GM21786 (cell line): Measurements from ENCODE around the gene KRT8.
"Not testable (repeated sequence)": the region's sequence is repeated elsewhere in the genome, so short reads cannot be mapped to it uniquely, and the experiment has no call there.

Experiments used
- ATAC-seq: cut with Tn5 transposase; IDR thresholded peaks from one replicate; pipeline ENCODE4 v1.9.1; 2021; ENCODE audit not compliant: unreplicated experiment

KRT8 gene

DNA sequence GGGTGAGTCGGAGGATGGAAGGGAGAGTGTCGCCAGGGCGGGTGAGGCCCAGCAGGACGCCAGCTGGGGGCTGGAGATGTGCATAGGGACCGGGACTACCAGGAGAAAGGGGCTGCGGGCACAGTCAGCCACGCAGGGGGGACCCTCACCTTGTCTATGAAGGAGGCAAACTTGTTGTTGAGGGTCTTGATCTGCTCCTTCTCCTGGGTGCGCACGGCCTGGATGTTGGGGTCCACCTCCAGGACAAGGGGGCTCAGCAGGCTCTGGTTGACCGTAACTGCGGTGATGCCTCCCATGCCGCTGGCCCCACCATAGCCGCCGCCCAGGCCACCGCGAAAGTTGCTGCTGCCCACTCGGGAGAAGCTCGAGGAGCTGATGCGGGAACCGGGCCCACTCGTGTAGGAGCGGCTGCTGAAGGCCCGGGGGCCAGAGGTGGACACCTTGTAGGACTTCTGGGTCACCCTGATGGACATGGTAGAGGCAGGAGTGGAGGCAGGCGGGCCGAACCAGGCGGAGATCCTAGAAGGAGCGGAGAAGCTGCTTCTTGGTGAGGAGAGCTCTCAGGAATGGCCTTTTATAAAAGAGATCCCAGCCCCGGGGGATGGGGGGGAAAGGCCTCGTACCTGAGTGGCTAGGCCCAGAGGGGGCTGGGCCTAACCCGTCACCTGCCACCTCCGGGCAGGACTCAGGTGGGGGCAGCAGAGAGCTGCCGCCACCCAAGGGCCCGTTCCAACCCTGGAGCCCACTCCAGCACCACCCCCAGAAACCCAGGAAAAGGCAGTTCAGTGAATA, at the start of gene KRT8:
Gene KRT8 (minus strand): TSS at position 568 of the 792 bp plus-strand sequence. CDS start 95 bp downstream, at position 473.
- ATAC-seq = not testable (repeated sequence)

GRCh38 chr12:52953181-52953841, 48.4 kb upstream of the KRT8 start:
- no peak for ATAC-seq

DNA sequence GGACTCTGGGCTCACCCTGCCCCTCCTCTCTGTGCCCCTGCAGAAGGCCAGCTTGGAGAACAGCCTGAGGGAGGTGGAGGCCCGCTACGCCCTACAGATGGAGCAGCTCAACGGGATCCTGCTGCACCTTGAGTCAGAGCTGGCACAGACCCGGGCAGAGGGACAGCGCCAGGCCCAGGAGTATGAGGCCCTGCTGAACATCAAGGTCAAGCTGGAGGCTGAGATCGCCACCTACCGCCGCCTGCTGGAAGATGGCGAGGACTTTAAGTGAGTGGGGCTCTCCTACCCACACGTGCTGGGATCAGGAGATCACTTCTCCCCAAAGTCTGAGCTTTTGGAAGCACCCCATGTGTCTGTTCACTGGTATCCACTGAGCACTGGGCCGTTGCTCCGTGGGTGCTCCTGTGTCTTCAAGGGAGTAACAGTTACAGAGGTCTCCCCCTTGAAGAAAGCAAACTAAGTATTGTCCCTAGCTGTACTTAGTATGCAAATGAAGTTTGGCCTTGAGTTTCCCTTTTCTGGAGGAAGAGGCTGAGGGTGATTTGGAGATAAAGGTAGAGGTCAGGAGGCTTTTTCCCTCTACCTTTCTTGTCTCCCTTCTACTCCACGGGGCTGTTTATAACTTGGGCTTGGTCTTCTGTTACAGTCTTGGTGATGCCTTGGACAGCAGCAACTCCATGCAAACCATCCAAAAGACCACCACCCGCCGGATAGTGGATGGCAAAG, 47.4 kb upstream of the KRT8 start:
- ATAC-seq = no peak

- no peak for ATAC-seq
These were observed 46.8 kb upstream of the KRT8 start for GRCh38 chr12:52951640-52952039.

- no peak for ATAC-seq
These were observed 46.2 kb upstream of the KRT8 start for GRCh38 chr12:52951126-52951525.

GRCh38 chr12:52950553-52950952, 45.7 kb upstream of the KRT8 start:
- no peak for ATAC-seq

DNA sequence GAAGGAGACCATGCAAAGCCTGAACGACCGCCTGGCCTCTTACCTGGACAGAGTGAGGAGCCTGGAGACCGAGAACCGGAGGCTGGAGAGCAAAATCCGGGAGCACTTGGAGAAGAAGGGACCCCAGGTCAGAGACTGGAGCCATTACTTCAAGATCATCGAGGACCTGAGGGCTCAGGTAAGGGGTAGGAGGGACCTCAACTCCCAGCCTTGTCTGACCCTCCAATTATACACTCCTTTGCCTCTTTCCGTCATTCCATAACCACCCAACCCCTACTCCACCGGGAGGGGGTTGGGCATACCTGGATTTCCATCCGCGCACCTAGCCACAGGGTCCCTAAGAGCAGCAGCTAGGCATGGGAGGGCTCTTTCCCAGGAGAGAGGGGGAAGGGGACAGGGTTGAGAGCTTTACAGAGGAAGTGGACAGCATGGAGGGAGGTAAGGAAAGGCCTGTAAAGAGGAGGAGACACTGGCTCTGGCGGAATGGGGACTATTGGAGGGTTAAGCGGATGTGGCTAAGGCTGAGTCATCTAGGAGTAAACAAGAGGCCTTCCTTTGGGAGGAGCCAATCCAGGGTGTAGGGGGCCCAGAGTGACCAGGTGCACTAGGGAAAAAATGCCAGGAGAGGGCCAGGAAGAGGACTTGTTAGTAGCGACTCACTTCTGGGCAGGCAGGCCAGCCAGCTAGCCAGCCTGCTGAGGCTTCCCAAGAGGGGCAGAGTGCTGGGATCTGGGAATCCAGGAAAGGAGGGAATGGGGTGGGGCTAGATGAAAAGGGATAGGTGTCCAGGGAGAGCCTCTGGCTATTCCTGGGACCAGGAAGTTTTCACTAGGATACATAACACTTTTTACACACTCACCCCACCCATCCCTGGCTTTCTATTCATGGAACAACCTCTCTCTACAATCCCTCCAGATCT, 44.8 kb upstream of the KRT8 start:
- ATAC-seq = no peak

DNA sequence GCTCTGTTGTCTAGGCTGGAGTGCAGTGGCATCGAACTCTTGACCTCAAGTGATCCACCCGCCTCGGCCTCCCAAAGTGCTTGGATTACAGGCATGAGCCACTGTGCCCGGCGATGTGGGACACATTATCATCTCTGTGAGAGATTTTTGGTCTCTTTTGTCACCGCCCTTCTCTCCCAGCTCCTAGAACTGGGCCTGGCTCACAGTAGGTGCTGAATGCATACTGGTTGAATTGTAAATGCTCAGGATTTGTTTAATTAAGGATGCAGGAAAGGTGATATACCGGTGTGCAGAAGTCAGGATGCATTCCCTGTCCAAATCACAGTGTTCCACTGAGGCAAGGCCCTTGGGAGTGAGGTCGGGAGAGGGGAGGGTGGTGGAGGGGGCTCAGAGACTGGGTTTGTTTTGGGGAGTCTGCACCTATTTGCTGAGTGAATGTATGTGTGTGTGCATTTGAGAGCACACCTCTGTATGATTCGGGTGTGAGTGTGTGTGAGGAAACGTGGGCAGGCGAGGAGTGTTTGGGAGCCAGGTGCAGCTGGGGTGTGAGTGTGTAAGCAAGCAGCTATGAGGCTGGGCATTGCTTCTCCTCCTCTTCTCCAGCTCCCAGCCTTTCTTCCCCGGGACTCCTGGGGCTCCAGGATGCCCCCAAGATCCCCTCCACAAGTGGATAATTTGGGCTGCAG, 43.0 kb upstream of the KRT8 start:
- no peak for ATAC-seq

DNA sequence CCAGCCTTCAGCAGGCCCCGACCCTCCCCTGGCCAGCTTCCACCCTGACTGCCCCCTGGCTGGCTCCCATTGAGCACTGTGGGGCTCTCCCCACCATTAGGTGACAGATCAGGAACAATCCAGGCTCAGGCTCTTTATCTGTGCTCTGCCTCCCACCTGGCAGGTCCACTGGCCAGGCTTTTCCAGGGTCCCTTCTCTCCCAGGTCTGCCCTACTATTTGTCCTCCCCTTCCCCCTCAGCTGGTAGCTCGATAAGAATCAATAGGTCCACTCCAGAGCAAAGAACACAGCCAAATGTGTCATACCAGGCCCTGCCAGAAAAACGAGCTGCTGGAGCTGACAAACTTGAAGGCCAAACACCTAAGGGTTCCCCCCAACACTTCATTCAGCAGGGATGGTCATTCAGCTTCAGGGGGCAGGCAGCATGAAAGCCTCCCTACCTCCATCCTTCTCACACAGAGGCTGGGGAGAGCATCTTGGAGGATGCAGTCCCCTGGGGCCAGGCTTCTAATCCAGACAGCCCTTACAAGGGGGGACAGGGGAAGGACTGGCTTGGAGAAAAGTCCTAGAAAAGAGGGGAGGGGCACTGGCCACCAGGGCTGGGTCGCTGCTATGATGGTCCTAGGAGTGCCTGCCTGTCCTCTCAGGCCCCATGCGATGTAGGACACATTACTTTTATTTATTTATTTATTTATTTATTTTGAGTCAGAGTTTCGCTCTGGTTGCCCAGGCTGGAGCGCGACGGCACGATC, 42.1 kb upstream of the KRT8 start:
- no peak for ATAC-seq

- ATAC-seq = no peak
These were observed 41.5 kb upstream of the KRT8 start for GRCh38 chr12:52946334-52946733.

- ATAC-seq = no peak
These were observed 40.7 kb upstream of the KRT8 start for GRCh38 chr12:52945389-52946232.

DNA sequence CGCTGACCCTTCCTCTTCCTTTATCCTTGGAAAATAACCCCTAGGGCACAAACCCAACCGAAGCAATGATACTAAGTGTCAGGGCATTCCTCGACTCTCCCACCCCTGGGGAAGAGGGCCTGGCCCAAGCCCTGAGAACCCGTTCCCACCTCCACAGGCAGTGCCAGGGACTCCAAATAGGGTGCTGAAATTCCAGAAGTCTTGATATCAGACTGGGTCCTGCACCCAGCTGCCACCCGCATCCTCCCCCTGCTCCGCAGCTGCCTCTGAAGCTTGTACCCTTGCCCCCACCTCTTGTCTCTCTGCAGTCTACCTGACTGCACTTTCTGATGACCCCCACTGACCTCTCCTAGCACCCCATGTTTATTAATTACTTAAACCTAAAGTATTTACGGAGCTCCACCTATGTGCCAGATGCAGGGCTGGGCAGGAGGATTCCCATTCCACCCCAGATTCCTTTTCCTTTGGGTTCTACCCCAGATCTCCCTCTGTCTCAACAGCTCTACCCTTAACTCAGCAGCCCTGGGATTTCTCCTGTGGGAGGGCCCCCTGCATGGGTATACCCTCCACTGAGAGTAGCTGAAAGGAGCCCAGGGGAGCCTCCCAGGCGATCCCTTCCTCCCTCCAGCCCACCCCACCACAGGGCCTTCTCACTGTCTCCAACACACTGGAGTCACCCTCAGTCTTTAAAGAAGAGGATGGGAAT, 40.0 kb upstream of the KRT8 start:
- ATAC-seq = no peak

DNA sequence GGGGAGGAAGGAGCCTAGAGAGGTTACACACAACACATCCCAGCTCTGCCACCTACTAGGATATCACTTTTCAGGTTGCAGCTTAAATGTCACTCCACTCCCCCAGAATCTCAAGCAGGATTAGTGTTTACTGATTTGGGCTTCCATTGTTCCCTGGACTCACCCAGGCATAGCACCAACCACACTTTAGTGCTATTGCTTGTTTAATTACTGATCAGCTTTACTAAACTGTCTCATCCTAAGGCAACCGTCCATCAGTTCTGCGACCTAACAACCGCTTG, 38.0 kb upstream of the KRT8 start:
- ATAC-seq = no peak

DNA sequence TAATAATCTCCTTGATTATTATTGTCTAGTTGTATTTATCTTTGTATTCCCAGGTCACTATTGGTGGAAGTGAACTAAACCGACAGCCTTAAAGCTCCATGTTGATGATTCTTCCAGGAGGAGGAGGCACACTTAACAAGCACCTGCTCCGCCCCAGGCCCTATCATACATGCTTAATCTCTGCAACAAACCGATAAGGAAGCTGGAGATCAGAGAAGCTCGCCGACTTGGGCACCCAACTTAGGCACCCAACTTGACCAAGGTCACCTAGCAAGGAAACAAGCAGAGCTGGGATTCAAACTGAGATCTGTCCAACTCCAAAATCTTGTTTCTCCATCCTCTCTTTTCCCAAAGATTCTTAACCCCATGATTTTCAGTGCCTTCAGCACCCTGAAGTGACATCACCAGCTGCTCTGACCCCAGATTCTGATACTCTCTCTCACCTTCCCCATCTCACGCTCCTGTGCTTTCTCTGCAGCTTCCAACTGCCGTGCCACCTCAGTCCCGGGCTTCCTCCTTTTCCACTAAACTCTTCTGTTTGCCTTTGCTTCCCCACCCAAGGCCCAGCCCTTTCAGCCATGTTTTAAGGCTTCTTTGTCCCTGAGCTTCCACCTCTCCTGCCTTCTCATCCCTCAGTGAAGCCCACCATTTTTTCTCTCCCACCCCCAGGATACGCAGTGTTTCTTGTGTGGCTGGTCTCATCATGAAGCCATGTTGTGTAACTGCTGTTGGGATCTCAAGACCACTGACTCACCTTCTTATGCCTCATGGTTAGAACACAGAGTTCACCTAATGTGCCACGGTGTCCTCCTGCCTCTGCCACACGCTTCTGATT, 37.4 kb upstream of the KRT8 start:
- no peak for ATAC-seq

- no peak for ATAC-seq
These were observed 24.7 kb upstream of the KRT8 start for GRCh38 chr12:52929538-52929937.

DNA sequence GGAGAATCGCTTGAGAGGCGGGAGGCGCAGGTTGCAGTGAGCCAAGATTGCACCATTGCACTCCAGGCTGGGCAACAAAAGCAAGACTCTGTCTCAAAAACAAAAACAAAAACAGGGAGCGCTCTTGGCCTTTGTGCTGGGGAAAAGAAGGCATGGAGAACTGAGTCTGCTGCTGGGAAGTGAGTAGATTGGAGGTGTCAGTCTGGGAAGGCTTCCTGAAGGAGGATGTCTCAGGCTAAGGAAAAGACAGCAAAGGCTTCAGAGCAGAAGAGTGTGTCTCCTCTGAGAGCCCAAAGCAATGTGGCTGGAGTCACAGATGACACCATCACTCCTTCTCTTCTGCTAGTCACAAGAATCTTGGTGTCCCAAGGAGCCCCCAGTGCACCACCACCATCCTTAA, 23.1 kb upstream of the KRT8 start:
- ATAC-seq = no peak

GRCh38 chr12:52926596-52927234, 21.8 kb upstream of the KRT8 start:
- no peak for ATAC-seq
